Effector CD8-positive, alpha-beta T cell (primary cell): Measurements from ENCODE around the gene SLTM.
"Not testable (repeated sequence)": the region's sequence is repeated elsewhere in the genome, so short reads cannot be mapped to it uniquely, and the experiment has no call there.

Source experiments
- DNase-seq: peaks from one replicate; lab custom pipeline; 2025; lab: John Stamatoyannopoulos, UW

The SLTM gene

GRCh38 chr15:58926823-58927222 lies 6.7 kb downstream of the SLTM start:
- no peak for DNase-seq

GRCh38 chr15:58924327-58924726 lies 9.2 kb downstream of the SLTM start:
- DNase-seq: no peak

DNA sequence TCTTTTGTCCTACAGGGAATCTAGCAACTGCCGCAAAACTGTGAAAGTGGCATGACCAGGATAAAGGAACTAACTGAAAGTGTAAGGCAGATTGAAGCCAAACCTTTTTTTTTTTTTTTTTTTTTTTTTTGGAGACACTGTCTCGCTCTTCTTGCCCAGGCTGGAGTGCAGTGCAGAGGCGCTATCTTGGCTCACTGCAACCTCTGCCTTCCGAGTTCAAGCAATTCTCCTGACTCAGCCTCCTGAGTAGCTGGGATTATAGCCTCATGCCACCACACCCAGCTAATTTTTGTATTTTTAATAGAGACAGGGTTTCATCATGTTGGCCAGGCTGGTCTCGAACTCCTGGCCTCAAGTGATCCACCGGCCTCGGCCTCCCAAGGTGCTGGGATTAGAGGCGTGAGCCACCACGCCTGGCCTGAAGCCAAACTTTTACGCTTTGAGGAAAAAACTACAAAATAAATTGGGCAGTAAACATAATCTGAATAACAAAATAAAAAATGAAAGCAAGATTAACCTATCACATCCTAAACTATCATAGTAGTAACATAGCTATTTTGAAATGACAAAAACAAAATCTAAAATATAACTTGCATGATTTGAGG lies 9.7 kb downstream of the SLTM start:
- no peak for DNase-seq

- DNase-seq: no peak
These were observed 10.2 kb downstream of the SLTM start for GRCh38 chr15:58923284-58923683.

- DNase-seq: no peak
These were observed 12.2 kb downstream of the SLTM start for GRCh38 chr15:58921267-58921790.

GRCh38 chr15:58920447-58920846 lies 13.0 kb downstream of the SLTM start:
- not testable (repeated sequence) for DNase-seq

DNA sequence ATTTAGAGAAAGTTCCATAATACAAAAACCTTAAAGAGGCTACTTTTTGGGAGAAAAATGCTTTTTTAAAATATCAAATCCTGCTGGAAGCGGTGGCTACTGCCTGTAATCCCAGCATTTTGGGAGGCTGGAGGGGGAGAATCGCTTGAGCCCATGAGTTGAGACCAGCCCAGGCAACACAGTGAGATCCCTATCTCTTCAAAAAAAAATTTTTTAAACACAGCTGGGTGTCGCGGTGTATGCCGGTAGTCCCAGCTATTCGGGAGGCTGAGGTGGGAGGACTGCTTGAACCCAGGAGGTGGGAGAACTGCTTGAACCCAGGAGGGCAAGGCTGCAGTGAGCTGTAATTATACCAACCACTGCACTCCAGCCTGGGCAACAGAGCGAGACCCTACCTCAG lies 14.2 kb downstream of the SLTM start:
- DNase-seq: no peak

DNA sequence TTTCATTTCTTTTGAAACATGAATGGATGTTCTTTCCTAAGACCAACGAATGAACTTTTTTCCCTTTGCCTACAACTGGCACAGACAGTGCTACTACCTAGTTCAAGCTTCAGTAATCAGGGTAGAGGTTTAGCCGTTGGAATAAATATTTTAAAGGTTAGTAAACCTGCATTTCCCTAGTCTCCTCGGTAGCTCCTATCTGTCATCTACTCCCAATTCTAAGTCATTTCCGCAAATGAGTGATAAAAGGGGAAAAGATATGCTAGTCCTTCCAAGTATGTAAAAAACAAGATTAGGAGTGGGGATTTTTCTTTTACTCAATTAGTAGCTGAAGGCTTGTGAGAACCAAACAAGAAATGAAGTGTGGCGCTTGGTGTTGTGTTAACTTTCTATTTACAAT lies 15.2 kb downstream of the SLTM start:
- no peak for DNase-seq

DNA sequence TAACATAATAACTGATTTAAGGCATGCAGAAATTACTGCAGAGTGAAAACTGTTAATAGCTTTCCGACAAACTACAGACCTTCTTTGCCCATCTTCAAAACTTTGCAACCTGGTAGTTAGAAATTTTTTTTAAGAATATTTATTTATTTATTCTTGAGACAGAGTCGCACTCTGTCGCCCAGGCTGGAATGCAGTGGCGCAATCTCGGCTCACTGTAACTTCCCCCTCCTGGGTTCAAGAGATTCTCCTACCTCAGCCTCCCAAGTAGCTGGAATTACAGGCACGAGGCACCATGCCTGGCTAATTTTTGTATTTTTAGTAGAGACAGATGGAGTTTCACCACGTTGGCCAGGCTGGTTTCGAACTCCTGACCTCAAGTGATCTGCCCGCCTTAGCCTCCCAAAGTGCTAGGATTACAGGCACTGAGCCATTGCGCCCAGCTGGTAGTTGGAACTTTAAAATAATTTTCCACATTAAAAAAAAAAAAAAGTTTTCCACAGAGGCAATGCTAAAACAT lies 15.8 kb downstream of the SLTM start:
- not testable (repeated sequence) for DNase-seq

DNA sequence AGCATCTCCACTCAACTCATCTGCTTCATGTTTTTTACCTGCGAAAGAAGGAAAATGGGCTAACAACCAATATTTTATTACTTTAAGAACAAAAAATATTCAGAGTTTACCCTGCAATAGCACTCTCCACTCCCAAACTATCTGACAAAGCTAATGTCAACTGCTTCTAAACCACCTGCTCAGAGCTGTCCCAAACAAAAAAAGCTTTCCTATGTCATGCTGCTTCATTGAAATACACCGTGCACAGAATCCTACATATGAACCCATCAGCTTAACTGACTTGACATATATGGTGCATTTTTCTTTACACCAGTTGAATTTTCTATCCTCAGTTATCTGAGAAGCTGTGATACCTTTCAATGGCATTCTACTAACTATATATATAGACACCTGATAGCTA lies 16.5 kb downstream of the SLTM start:
- no peak for DNase-seq

DNA sequence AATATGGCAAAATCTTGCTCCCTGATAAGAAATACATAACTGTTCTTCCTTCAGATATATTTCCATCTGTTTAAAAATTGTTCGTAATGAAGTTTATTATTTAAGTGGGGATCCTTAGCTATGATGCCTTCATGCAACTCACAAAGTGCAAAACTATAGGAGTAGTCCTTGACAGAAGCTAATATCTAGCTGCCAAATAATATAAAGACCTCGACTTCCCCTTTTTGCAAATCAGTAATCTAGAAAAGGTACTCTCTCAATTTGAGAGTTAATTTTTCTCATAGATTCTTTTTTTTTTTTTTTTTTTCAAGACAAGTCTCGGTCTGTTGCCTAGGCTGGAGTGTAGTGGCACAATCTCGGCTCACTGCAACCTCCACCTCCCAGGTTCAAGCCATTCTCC lies 23.0 kb downstream of the SLTM start:
- no peak for DNase-seq

- no peak for DNase-seq
These were observed 23.9 kb downstream of the SLTM start for GRCh38 chr15:58909616-58910015.

DNA sequence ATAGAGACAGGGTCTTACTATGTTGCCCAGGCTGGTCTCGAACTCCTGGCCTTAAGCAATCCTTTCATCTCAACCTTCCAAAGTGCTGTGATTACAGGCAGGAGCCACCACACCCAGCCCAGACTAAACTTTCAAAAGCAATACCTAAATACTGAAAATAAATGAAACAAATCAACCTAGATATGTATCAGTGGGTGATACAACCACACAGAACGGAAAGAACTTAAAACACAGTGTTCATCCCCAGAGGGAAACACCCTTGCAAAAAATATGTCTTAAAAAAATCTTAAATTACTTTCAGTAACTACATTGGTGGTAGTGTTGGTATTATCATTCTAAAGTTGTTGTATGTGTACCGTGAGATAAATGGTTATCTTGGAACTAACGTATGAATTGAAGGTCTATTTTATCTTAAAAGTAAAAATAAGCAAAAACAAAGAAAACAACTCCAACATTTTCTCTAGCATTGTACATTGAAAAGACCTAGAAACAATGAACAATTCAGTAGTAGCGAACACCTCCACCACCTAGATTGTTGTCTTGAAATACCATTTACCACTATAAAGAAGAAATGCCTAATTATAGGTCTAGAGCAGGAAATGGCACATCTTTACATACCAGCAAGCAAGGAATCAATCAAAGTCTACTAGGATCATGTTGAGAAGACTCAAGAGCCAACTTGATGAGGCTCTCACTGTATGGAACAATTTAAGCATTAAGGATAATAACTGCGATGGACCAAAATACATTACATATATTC lies 24.7 kb downstream of the SLTM start:
- no peak for DNase-seq

GRCh38 chr15:58900631-58901030 lies 32.8 kb downstream of the SLTM start:
- no peak for DNase-seq

DNA sequence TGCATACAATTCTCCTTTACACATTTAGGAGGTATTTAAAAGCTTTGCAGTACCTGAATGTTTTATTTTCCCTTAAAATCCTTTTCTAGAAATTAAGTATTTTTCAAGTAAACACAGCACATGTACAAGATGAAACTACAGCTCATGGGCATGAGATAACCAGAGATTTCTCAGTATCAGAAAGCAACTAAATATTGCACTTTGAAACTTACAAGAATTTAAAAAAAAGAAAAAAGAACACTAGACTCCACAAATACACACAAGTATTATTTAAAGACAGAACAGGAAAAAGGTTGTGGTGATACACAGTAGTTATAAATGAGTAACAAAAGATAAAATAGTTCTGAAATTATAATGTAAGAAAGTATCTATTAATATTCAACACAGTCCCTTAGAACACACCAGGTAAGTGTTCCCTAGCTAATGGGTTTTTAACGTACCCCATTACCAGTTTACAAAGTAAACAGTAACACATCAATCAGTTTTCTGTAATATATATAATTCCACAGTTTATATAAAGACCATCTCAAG lies 35.3 kb downstream of the SLTM start:
- DNase-seq: no peak

- no peak for DNase-seq
These were observed 44.1 kb downstream of the SLTM start for GRCh38 chr15:58889363-58889762.

GRCh38 chr15:58886921-58887320 lies 46.6 kb downstream of the SLTM start:
- DNase-seq: no peak

DNA sequence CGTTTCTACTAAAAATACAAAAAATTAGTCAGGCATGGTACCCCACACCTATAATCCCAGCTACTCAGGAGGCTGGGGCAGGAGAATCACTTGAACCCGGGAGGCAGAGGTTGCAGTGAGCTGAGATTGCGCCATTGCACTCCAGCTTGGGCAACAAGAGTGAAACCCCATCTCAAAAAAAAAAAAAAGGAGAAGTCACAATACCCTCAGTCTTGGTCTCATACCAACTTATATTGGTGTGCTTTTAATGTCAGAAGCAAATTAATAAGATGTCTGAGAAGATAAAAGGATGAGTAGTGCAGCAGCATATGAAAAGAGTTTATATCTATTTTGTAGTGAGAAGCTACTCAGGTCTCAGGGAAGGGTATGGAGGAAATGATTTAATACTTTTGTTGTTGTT lies 49.6 kb downstream of the SLTM start:
- DNase-seq: not testable (repeated sequence)

DNA sequence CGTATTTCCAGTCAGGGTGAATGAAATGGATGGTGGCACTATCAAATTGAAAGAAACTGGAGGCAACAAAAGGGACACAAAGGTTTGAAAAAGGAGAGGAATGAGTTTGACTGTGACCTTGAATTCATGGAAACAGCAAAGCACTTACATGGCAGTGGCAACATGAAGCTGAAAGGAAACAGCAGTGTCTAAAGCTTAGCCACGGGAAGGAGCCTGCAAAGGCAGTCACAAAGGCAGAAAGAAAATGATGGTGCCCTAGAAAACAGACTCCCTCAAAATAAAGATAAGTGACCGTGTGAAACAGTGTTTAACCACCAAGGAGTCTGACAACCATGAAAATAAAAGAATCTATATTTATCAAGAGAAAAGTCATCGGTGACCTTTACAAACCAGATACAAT lies 51.2 kb downstream of the SLTM start:
- no peak for DNase-seq

GRCh38 chr15:58880320-58880719 lies 53.2 kb downstream of the SLTM start:
- DNase-seq: no peak

- no peak for DNase-seq
These were observed 55.3 kb downstream of the SLTM start for GRCh38 chr15:58877999-58878825.
